NT2/D1 (cell line): ENCODE data around the gene PARD6B.
"Not testable (repeated sequence)": the region's sequence is repeated elsewhere in the genome, so short reads cannot be mapped to it uniquely, and the experiment has no call there.

ENCODE experiments used
- DNase-seq: peaks from one replicate; pipeline ENCODE4 v3.0.0-alpha.2; 2011; ENCODE audit warnings: low read depth, low spot score
- H3K27me3 ChIP-seq: 2 replicates; pipeline ENCODE4 v1.6.0; 2011; ENCODE audit warnings: mild to moderate bottlenecking; ENCODE audit not compliant: insufficient read length, insufficient read depth
- H3K36me3 ChIP-seq: 2 replicates; pipeline ENCODE4 v1.6.1; 2011; ENCODE audit warnings: mild to moderate bottlenecking, low read length, mixed read lengths; ENCODE audit not compliant: insufficient read depth, insufficient read length
- H3K4me1 ChIP-seq: 2 replicates; pipeline ENCODE4 v1.5.1; 2011; ENCODE audit not compliant: insufficient read depth, insufficient read length
- H3K4me3 ChIP-seq: 2 replicates; pipeline ENCODE4 v1.5.1; 2011; ENCODE audit warnings: low read depth; ENCODE audit not compliant: insufficient read length
- H3K9ac ChIP-seq: 2 replicates; pipeline ENCODE4 v1.6.0; 2011; ENCODE audit warnings: low read depth; ENCODE audit not compliant: insufficient read length
- H3K9me3 ChIP-seq: 2 replicates; pipeline ENCODE4 v1.5.1; 2011; ENCODE audit warnings: mild to moderate bottlenecking, low read length; ENCODE audit not compliant: insufficient read depth
- SUZ12 ChIP-seq: IDR thresholded peaks from 2 replicates; pipeline ENCODE4 v1.6.1; 2011; ENCODE audit not compliant: insufficient read length, insufficient read depth; ENCODE audit errors: extremely low read depth
- YY1 ChIP-seq: IDR thresholded peaks from 2 replicates; pipeline ENCODE4 v1.6.1; 2011; ENCODE audit not compliant: insufficient read length, insufficient read depth
- ZNF274 ChIP-seq: IDR thresholded peaks from 2 replicates; pipeline ENCODE4 v1.6.1; 2011; ENCODE audit warnings: mild to moderate bottlenecking, low read depth, low read length

PARD6B gene

GRCh38 chr20:50708845-50709635 lies 22.3 kb upstream of the PARD6B start:
- no peaks in the 10 kb centered on the region for H3K36me3 ChIP-seq
- H3K9ac ChIP-seq = no peak overlapping the region
- TF ChIP-seq YY1 = no peak
- TF ChIP-seq SUZ12 = no peak
- TF ChIP-seq ZNF274 = no peak
- H3K4me3 ChIP-seq = no peak overlapping the region
- DNase-seq = no peak
- no peaks in the 10 kb centered on the region for H3K27me3 ChIP-seq
- H3K9me3 ChIP-seq = no peaks in the 10 kb centered on the region
- H3K4me1 ChIP-seq = peaks cover 3% of the 10 kb centered on the region

- H3K4me3 ChIP-seq = no peak overlapping the region
- no peak for TF ChIP-seq SUZ12
- TF ChIP-seq ZNF274 = no peak
- TF ChIP-seq YY1 = no peak
- H3K9me3 ChIP-seq = no peaks in the 10 kb centered on the region
- no peak overlapping the region for H3K9ac ChIP-seq
- H3K36me3 ChIP-seq = no peaks in the 10 kb centered on the region
- DNase-seq = no peak
- peaks cover 3% of the 10 kb centered on the region for H3K4me1 ChIP-seq
- H3K27me3 ChIP-seq = no peaks in the 10 kb centered on the region
Observed at GRCh38 chr20:50709636-50709973, 21.8 kb upstream of the PARD6B start.

- H3K9me3 ChIP-seq = no peaks in the 10 kb centered on the region
- no peaks in the 10 kb centered on the region for H3K27me3 ChIP-seq
- no peak for TF ChIP-seq SUZ12
- no peak for TF ChIP-seq YY1
- no peak for TF ChIP-seq ZNF274
- no peak overlapping the region for H3K4me3 ChIP-seq
- no peak overlapping the region for H3K9ac ChIP-seq
- peaks cover 3% of the 10 kb centered on the region for H3K4me1 ChIP-seq
- H3K36me3 ChIP-seq = no peaks in the 10 kb centered on the region
- no peak for DNase-seq
Observed at GRCh38 chr20:50710492-50711063, 20.8 kb upstream of the PARD6B start.

- no peaks in the 10 kb centered on the region for H3K36me3 ChIP-seq
- peaks cover 3% of the 10 kb centered on the region for H3K4me1 ChIP-seq
- no peak overlapping the region for H3K9ac ChIP-seq
- DNase-seq = no peak
- no peaks in the 10 kb centered on the region for H3K9me3 ChIP-seq
- H3K27me3 ChIP-seq = no peaks in the 10 kb centered on the region
- TF ChIP-seq YY1 (no peak), ZNF274 (no peak), SUZ12 (no peak)
- H3K4me3 ChIP-seq = no peak overlapping the region
Observed at GRCh38 chr20:50711113-50711825, 20.1 kb upstream of the PARD6B start.

- H3K9me3 ChIP-seq = no peaks in the 10 kb centered on the region
- H3K9ac ChIP-seq = no peak overlapping the region
- no peaks in the 10 kb centered on the region for H3K36me3 ChIP-seq
- peaks cover 3% of the 10 kb centered on the region for H3K4me1 ChIP-seq
- no peak for DNase-seq
- H3K4me3 ChIP-seq = no peak overlapping the region
- TF ChIP-seq SUZ12 (no peak), YY1 (no peak), ZNF274 (no peak)
- H3K27me3 ChIP-seq = no peaks in the 10 kb centered on the region
Observed at GRCh38 chr20:50712771-50713656, 18.4 kb upstream of the PARD6B start.

- Histone ChIP-seq H3K36me3 (no peaks in the 10 kb centered on the region), H3K9ac (no peak overlapping the region), H3K4me3 (no peak overlapping the region), H3K9me3 (no peaks in the 10 kb centered on the region), H3K27me3 (no peaks in the 10 kb centered on the region), H3K4me1 (peaks cover 3% of the 10 kb centered on the region)
- TF ChIP-seq YY1 (no peak), SUZ12 (no peak), ZNF274 (no peak)
- no peak for DNase-seq
Observed at GRCh38 chr20:50713657-50714101, 17.7 kb upstream of the PARD6B start.

- H3K9ac ChIP-seq, H3K36me3 ChIP-seq, DNase-seq, H3K4me1 ChIP-seq, H3K4me3 ChIP-seq, H3K27me3 ChIP-seq, H3K9me3 ChIP-seq: not testable (repeated sequence)
Observed at GRCh38 chr20:50714426-50714825, 17.0 kb upstream of the PARD6B start.
